OCI-M2 (cell line): ENCODE measurements around the gene CETP.

ENCODE experiments used
- DNase-seq: peaks from one replicate; lab custom pipeline; 2025; ENCODE audit not compliant: unreplicated experiment; lab: John Stamatoyannopoulos, UW

CETP gene

DNA sequence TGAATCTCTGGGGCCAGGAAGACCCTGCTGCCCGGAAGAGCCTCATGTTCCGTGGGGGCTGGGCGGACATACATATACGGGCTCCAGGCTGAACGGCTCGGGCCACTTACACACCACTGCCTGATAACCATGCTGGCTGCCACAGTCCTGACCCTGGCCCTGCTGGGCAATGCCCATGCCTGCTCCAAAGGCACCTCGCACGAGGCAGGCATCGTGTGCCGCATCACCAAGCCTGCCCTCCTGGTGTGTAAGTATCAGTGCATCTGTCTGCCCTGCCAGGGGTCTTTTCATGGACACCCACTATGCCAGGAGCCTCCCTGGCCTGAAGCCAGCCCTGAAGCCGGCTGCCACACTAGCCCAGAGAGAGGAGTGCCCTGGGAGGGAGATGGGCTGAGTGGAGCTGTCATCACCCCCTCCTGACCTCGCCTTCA is at the start of gene CETP:
TSS of gene CETP (plus strand) at position 100 of the 431 bp plus-strand sequence. CDS start at position 130, 30 bp downstream.
- no peak for DNase-seq

DNA sequence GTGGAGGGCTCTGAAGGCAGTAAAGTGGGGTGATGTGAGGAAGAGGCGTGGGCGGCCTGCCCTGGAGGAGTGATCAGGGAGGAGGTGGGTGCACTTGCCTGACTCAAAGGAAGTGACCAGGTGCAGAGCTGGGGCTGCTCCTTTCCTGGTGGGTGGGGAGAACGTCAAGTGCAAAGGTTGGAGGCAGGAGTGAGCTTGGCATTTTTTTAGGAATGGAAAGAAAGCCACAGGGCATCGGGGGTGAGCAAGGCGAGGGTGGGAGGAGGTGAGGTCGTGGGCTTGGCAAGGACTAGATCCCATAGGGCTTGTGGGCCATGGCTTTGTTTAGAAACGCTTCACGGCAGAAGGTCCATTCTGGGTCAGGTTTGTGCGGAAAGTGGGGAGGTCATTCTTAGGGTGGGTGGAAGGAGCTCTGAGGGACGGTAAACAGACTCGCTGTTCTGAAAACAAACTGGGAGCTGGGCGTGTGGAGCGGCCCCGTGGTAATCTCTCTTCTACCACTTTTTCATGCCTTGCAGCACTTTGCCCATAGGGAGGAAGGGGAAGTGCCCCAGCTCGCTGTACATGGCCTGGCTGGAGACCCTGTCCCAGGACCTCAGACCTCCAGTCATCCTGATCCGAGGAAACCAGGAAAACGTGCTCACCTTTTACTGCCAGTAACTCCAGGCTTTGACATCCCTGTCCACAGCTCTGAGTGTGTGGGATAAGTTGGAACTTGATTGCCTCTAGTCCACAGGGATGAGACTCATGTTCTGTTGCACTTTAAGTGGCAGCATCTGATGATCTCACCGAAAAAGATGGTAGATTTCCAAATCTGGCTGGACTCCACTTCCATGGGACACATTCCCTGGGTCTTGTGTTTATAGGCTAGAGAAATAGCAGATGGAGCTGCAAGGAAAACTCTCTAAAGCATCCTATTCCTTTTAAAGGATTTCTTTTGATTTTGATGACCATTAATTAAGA is 48.7 kb upstream of the CETP start:
- DNase-seq, result no peak

- DNase-seq, result no peak
These were observed 46.9 kb upstream of the CETP start for GRCh38 chr16:56914896-56915295.

DNA sequence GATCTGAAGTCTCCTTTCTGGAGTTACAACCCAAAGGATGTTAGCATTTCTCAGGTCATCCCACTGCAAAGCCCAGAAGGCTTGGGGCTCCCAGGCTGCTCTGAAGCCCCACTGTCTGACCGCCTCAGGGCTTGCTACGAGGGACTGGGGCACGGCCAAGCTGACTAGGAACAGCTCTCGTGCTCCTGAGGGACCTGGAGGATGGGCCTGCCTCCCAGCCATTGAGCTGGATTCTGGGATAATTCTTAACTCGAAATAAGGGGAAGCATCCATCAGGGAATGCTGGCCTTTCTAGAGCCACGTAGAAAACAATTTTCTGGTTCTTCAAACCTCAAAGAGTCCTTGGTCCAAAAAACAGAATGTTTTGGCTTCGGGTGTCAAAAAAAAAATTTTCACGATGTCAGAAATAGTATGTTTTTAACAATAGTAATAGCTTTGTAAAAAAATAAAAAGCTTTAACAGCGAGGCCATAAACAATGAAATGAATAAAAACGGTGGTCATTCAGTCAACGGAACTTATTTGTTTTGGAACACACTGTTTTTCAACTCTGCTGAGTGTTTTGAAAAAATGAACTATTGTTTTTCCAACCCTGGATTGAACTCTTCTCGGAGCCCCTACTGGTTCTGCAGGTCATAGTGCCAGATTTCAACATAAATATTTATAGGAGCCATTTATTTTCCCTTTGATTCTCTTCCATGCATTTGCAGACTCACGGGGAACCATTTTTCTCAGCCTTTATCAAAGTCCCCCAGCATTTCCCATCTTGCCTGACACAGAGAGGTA is 46.2 kb upstream of the CETP start:
- DNase-seq, result no peak

GRCh38 chr16:56916571-56917403 is 45.0 kb upstream of the CETP start:
- DNase-seq, result no peak

- no peak for DNase-seq
These were observed 43.2 kb upstream of the CETP start for GRCh38 chr16:56918467-56919012.

DNA sequence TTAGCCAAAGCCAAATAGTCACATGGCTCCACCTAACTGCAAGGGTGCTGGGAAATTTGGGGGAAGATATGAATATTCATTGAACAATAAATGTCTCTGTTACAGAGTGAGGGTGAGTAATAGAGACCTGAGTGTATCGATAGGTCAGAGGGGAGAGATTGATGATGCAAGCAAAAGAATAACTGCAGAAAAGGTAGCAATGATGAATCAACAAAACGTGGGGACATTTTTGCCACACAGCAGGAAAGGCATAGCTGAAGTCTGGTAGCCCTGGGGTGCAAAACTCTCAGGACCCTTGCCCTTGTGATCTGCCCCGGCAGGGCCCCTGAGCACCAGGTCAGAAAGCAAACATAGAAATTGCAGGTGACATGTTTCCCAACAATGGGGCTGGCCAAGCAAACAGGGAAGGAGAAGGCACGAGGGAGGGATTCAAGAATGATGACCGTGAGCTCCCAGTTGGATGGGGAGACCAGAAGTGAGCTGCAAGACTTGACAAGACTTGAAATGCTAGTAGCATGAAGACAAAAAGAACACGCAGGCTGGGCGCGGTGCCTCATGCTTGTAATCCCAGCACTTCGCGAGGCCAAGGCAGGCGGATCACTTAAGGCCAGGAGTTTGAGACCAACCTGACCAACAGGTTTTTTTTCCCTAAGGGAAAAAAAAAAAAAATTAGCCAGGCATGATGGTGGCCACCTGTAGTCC is 42.5 kb upstream of the CETP start:
- DNase-seq, result no peak

DNA sequence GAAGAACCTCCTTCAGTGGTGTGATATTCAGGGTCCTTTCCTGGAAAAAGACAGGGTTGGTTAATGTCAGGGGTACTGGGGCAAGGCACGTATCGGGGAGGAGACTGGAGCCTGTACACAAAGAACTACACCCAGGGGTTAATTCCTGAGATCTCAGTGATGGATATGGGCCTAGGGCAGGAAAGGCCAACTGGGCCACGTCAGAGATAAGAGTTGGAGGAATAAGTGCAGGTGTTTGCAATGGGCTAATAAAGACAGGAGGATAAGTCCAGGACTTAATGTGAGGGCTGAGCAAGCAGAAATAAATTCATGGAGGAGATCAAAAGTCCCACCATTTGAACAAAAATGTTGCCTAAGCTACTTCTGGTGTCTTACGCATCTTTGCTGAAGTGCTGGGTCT is 40.2 kb upstream of the CETP start:
- no peak for DNase-seq

DNA sequence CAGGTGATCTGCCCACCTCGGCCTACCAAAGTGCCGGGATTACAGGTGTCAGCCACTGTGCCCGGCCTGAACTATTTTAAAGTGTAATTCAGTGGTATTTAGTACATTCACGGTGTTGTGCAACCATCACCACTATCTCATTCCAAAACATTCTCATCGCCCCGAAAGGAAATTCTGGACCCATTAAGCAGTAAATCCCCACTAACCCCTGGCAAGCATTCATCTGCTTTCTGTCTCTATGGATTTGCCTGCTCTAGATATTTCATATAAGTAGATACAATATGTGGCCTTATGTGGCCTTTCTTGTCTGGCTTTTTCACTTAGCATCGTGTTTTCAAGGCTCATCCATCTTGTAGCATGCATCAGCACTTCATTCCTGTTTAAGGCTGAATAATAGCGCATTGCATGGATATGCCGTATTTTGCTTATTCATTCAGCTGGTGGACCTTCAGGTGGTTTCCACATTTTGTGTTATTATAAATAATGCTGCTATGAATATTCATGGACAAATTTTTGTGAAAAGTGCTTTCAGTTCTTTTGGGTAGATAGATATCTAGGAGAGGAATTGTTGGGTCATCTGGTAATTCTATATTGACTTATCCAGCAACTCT is 38.2 kb upstream of the CETP start:
- no peak for DNase-seq

GRCh38 chr16:56927471-56927870 is 34.3 kb upstream of the CETP start:
- no peak for DNase-seq

DNA sequence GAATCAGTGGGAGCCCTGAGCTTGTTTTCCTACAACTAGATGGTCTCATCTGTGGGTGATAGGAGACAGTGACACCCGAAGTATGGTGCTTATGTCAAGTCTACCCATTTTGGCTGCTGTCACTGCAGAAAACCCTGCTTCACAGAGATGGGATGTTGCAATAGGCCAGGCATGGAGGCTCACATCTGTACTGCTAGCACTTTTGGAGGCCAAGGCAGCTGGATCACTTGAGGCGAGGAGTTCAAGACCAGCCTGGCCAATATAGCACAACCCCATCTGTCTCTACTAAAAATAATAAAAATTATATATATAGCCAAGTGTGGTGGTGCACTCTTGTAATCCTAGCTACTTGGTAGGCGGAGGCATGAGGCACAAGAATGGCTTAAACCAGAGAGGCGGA is 32.1 kb upstream of the CETP start:
- DNase-seq, result no peak

GRCh38 chr16:56930486-56931270 is 31.1 kb upstream of the CETP start:
- DNase-seq, result no peak

DNA sequence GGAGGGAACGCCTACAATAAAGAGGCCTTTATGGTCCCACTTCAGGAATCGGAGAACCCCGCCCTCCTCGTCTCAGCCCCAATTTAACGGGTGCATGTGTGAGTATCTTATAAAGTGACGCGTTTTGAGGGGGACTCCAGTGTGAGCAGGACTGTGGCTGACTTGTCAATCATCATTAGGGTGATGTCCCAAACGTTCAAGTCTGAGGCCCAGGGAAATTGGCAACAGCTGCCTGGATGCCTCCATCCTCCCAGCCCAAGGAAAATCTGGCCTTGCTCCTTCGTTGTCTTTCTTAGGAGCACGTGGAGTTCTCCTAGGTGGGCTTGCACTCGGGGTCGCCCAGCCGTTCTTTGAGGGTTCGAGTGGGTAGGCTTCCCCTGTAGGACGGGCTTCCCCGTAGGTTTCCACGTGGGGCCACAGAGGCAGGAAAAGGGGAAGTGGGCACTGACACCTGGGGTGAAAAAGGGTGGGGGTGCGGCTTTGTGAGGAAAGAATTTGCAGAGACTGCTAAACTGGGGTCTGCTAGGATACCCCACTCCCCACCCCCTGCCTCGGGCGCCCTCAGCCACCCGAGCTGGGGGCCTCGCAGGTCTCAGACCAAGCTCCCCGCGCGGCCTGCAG is 30.4 kb upstream of the CETP start:
- DNase-seq, result no peak

GRCh38 chr16:56931892-56932720 is 29.6 kb upstream of the CETP start, which contains the start of gene HERPUD1:
HERPUD1 (plus strand) TSS chr16:56932142; CDS start chr16:56932245, 103 bp downstream.
- DNase-seq, result peak; percentile 63

- DNase-seq, result no peak
These were observed 28.8 kb upstream of the CETP start for GRCh38 chr16:56932721-56933619.

GRCh38 chr16:56933828-56934598 is 27.7 kb upstream of the CETP start:
- DNase-seq, result no peak
